H1 (cell line): ENCODE measurements around the gene NAGA. TPM values are rescaled to one million over a fixed set of nuclear protein-coding genes. Genes with fewer than 3 reads are reported as not detected.

Experiments used
- CTCF ChIA-PET: fragments of 300-600 bp; sonication (Branson Sonifier 250); formaldehyde crosslinking; loops from one replicate; lab custom pipeline; 2021; ENCODE audit not compliant: partially characterized antibody; lab: Charles Lee
- POLR2A ChIA-PET: fragments of 300-600 bp; sonication (Branson Sonifier 250); formaldehyde crosslinking; loops from one replicate; lab custom pipeline; 2021; ENCODE audit warnings: inconsistent platforms; ENCODE audit not compliant: partially characterized antibody; lab: Charles Lee
- DNase-seq, 2 experiments: peaks; one replicate each; pipeline versions ENCODE4 v3.0.0 to v3.0.0-alpha.2; 2010 to 2022; ENCODE audit warnings: low spot score in 2 of 2, low read depth in 1 of 2, mixed read lengths in 1 of 2
- FAIRE-seq: peaks from 2 replicates; lab custom pipeline; 2011; peaks lifted over from hg19 to GRCh38; lab: Jason Lieb, UNC
- H2AFZ ChIP-seq: 2 replicates; pipeline ENCODE4 v1.8.1; 2012; ENCODE audit warnings: low read length, inconsistent platforms
- H2AK5ac ChIP-seq: 2 replicates; pipeline ENCODE4 v1.6.1; 2013; ENCODE audit warnings: low read depth, low read length
- H2BK120ac ChIP-seq: replicated peaks from 2 replicates; pipeline ENCODE3; 2013; ENCODE audit warnings: low read depth, low read length, inconsistent platforms
- H2BK12ac ChIP-seq: 2 replicates; pipeline ENCODE4 v1.6.1; 2013; ENCODE audit warnings: low read depth, low read length
- H2BK15ac ChIP-seq: 2 replicates; pipeline ENCODE4 v1.6.1; 2013; ENCODE audit warnings: low read length
- H2BK20ac ChIP-seq: 2 replicates; pipeline ENCODE4 v1.6.1; 2013; ENCODE audit warnings: low read length
- H2BK5ac ChIP-seq: 2 replicates; pipeline ENCODE4 v1.6.1; 2013; ENCODE audit warnings: low read depth, low read length
- H3K14ac ChIP-seq: 2 replicates; pipeline ENCODE4 v1.6.1; 2013; ENCODE audit warnings: inconsistent platforms; ENCODE audit not compliant: insufficient read length
- H3K18ac ChIP-seq: 2 replicates; pipeline ENCODE4 v1.6.1; 2013; ENCODE audit warnings: low read length; ENCODE audit errors: extremely low read depth
- H3K23ac ChIP-seq: 2 replicates; pipeline ENCODE4 v1.6.1; 2013; ENCODE audit warnings: inconsistent platforms; ENCODE audit not compliant: insufficient read length
- H3K23me2 ChIP-seq: 2 replicates; pipeline ENCODE4 v1.6.1; 2013; ENCODE audit warnings: low read depth, low read length
- H3K27ac ChIP-seq: 2 replicates; pipeline ENCODE4 v1.6.1; 2011; ENCODE audit warnings: low read depth, low read length, inconsistent platforms
- H3K27me3 ChIP-seq, 4 experiments: replicated peaks in 1 of 4; 1 replicate in 1 of 4; 2 replicates in 3 of 4; pipeline versions ENCODE4 v1.6.1 to v1.8.1; 2011 to 2013; ENCODE audit warnings: low read length in 3 of 4, mild to moderate bottlenecking in 3 of 4, inconsistent platforms in 2 of 4, mixed read lengths in 2 of 4, moderate library complexity in 1 of 4; ENCODE audit not compliant: control insufficient read depth in 3 of 4, insufficient read depth in 3 of 4; ENCODE audit errors: extremely low read depth in 1 of 4
- H3K36me3 ChIP-seq, 4 experiments: 2 replicates each; pipeline versions ENCODE4 v1.6.1 to v1.8.1; 2011 to 2013; ENCODE audit warnings: mild to moderate bottlenecking in 4 of 4, low read length in 3 of 4, moderate library complexity in 2 of 4, control low read depth in 1 of 4, inconsistent platforms in 1 of 4; ENCODE audit not compliant: insufficient read depth in 4 of 4, control insufficient read depth in 2 of 4
- H3K4ac ChIP-seq: replicated peaks from 2 replicates; pipeline ENCODE3; 2013; ENCODE audit warnings: low read length, low read depth, mixed read lengths, inconsistent platforms; ENCODE audit not compliant: insufficient read length
- H3K4me1 ChIP-seq, 4 experiments: replicated peaks in 1 of 4; 1 replicate in 1 of 4; 2 replicates in 3 of 4; pipeline versions ENCODE4 v1.6.1 to v1.8.1; 2011 to 2013; ENCODE audit warnings: low read length in 3 of 4, inconsistent platforms in 2 of 4, mixed read lengths in 1 of 4; ENCODE audit not compliant: insufficient read depth in 4 of 4, control insufficient read depth in 3 of 4
- H3K4me2 ChIP-seq, 2 experiments: 2 replicates each; pipeline versions ENCODE4 v1.6.1 to v1.8.1; 2011 to 2013; ENCODE audit warnings: low read depth in 2 of 2, low read length in 2 of 2, control low read depth in 1 of 2, inconsistent platforms in 1 of 2, mild to moderate bottlenecking in 1 of 2; ENCODE audit not compliant: insufficient read depth in 1 of 2
- H3K4me3 ChIP-seq, 4 experiments: fragments of 200-600, 300-600 bp in 1 of 4; sonication (generic), shearing (Covaris generic), sonication (Bioruptor Twin) in 1 of 4; 2 replicates each; pipeline versions ENCODE4 v1.5.1 to v1.8.1; 2011 to 2016; ENCODE audit warnings: low read length in 4 of 4, low read depth in 3 of 4, control low read depth in 2 of 4, inconsistent platforms in 2 of 4, mild to moderate bottlenecking in 2 of 4, mixed read lengths in 1 of 4, moderate library complexity in 1 of 4; ENCODE audit not compliant: insufficient read depth in 2 of 4; ENCODE audit errors: extremely low read depth in 1 of 4
- H3K56ac ChIP-seq: replicated peaks from 2 replicates; pipeline ENCODE3; 2013; ENCODE audit warnings: low read depth, mild to moderate bottlenecking, mixed read lengths, low read length, inconsistent platforms; ENCODE audit not compliant: insufficient read length
- H3K79me1 ChIP-seq: 2 replicates; pipeline ENCODE4 v1.6.1; 2013; ENCODE audit warnings: low read depth, low read length, control low read depth
- H3K79me2 ChIP-seq, 2 experiments: 2 replicates each; pipeline versions ENCODE4 v1.6.1 to v1.8.1; 2012 to 2013; ENCODE audit warnings: low read length in 2 of 2, mild to moderate bottlenecking in 2 of 2, inconsistent platforms in 1 of 2; ENCODE audit not compliant: insufficient read depth in 2 of 2, control insufficient read depth in 1 of 2
- H3K9ac ChIP-seq, 4 experiments: replicated peaks in 1 of 4; 1 replicate in 1 of 4; 2 replicates in 3 of 4; pipeline versions ENCODE4 v1.6.1 to v1.8.1; 2011 to 2013; ENCODE audit warnings: low read depth in 3 of 4, low read length in 3 of 4, control low read depth in 2 of 4, mild to moderate bottlenecking in 2 of 4, moderate library complexity in 2 of 4, inconsistent platforms in 1 of 4; ENCODE audit errors: extremely low read depth in 1 of 4
- H3K9me3 ChIP-seq, 2 experiments: 2 replicates each; pipeline versions ENCODE4 v1.6.1 to v1.8.1; 2012 to 2013; ENCODE audit warnings: mild to moderate bottlenecking in 2 of 2, moderate library complexity in 2 of 2, control low read depth in 1 of 2, inconsistent platforms in 1 of 2, low read depth in 1 of 2, low read length in 1 of 2, mixed read lengths in 1 of 2; ENCODE audit not compliant: insufficient read depth in 2 of 2
- H4K20me1 ChIP-seq, 2 experiments: replicated peaks in 1 of 2; 2 replicates each; pipeline versions ENCODE3 to v1.8.1; 2011 to 2013; ENCODE audit warnings: inconsistent platforms in 2 of 2, low read length in 2 of 2, mild to moderate bottlenecking in 1 of 2; ENCODE audit not compliant: insufficient read depth in 2 of 2, control insufficient read depth in 1 of 2
- H4K5ac ChIP-seq: 2 replicates; pipeline ENCODE4 v1.6.1; 2013; ENCODE audit warnings: low read length, low read depth, mixed read lengths, inconsistent platforms; ENCODE audit not compliant: insufficient read length
- H4K8ac ChIP-seq: 2 replicates; pipeline ENCODE4 v1.8.0; 2013; ENCODE audit warnings: mild to moderate bottlenecking, moderate library complexity, low read length, inconsistent platforms; ENCODE audit not compliant: insufficient read depth; ENCODE audit errors: extremely low read depth
- H4K91ac ChIP-seq: replicated peaks from 2 replicates; pipeline ENCODE3; 2013; ENCODE audit warnings: low read length, mixed read lengths, inconsistent platforms; ENCODE audit not compliant: insufficient read length
- CREB1 ChIP-seq: IDR thresholded peaks from 2 replicates; pipeline ENCODE4 v1.6.1; 2012; ENCODE audit warnings: inconsistent platforms
- SIX5 ChIP-seq: IDR thresholded peaks from 2 replicates; pipeline ENCODE4 v1.6.1; 2011; ENCODE audit warnings: mild to moderate bottlenecking, low read depth, low read length
- SRF ChIP-seq: IDR thresholded peaks from 2 replicates; pipeline ENCODE4 v1.6.1; 2011; ENCODE audit warnings: mild to moderate bottlenecking, low read depth, low read length, moderate library complexity
- WGBS, 2 experiments: shearing (Covaris generic) in 1 of 2; methylation state at CpG; one replicate each; pipeline versions ENCODE4 v1.1.6 to v1.1.7; 2013 to 2015; ENCODE audit warnings: low lambda C conversion rate in 2 of 2, mixed read lengths in 2 of 2, inconsistent platforms in 1 of 2, low coverage in 1 of 2, missing lambda C conversion rate in 1 of 2; ENCODE audit not compliant: insufficient replicate concordance in 2 of 2, insufficient coverage in 1 of 2, insufficient read length in 1 of 2; ENCODE audit errors: extremely low coverage in 1 of 2, missing lambda C conversion rate in 1 of 2; 5-methylcytosine and 5-hydroxymethylcytosine counted together
- polyA plus RNA-seq, 7 experiments: library from polyadenylated mRNA; depleted of rRNA in 3 of 7; stranded (reverse) in 5 of 7; unstranded in 2 of 7; fragments of >200 nt in 5 of 7; fragments of 200-250 nt in 2 of 7; gene quantifications; 1 replicate in 5 of 7; 2 replicates in 1 of 7; 4 replicates in 1 of 7; pipeline versions ENCODE4 v1.2.1 to v1.2.3, GENCODE V29; 2011 to 2013; ENCODE audit warnings: missing spikeins in 2 of 7, mixed read lengths in 2 of 7
- total RNA-seq: library from RNA; stranded (reverse); fragmentation: NEBNext Ultra II Directional; extraction: Animal tissue kit (Norgen Biotek cat#: 25700); gene quantifications from 2 replicates; pipeline ENCODE4 v1.2.1, GENCODE V29; 2021

The NAGA gene
- total and polyA plus RNA-seq, 2 of the 8 experiments (the other 6 are each of a cell fraction or from before 2014, with no cell fraction given): 14.8 to 30.7 TPM

GRCh38 chr22:42067671-42068251 is 2.9 kb downstream of the NAGA start:
- Histone ChIP-seq H3K79me2 (no peaks in the 10 kb centered on the region), H3K14ac (no peak overlapping the region), H3K4ac (no peak overlapping the region), H4K91ac (no peak overlapping the region), H2BK120ac (no peak overlapping the region), H3K36me3 (no peaks in the 10 kb centered on the region; a peak in 2 of 8 replicates), H2BK15ac (no peak overlapping the region), H3K79me1 (no peaks in the 10 kb centered on the region), H3K18ac (no peak overlapping the region), H2BK20ac (no peak overlapping the region), H3K9me3 (no peaks in the 10 kb centered on the region), H3K23ac (no peak overlapping the region), H3K9ac (no peak overlapping the region), H4K8ac (no peak overlapping the region), H3K4me2 (no peak overlapping the region), H3K4me1 (peaks cover 0 to 28% (median 13%) of the 10 kb centered on the region in 4 experiments; a peak in 6 of 7 replicates), H3K56ac (no peak overlapping the region), H3K4me3 (no peak overlapping the region), H4K20me1 (no peaks in the 10 kb centered on the region), H2AK5ac (no peak overlapping the region), H3K27me3 (no peaks in the 10 kb centered on the region; a peak in 2 of 7 replicates), H3K23me2 (peaks cover 8% of the 10 kb centered on the region; the same call in 1 of the 2 replicates), H3K27ac (no peak overlapping the region), H2AFZ (no peak overlapping the region), H4K5ac (no peak overlapping the region), H2BK12ac (no peak overlapping the region), H2BK5ac (no peak overlapping the region)
- DNase-seq: no peak
- FAIRE-seq: no peak
- CTCF ChIA-PET: interaction anchor here (0.5 to 0.6 kb wide), 2 partner anchors 107 to 492 kb away, joined by 3 to 5 read pairs; no protein-coding TSS in a partner anchor
- POLR2A ChIA-PET: interaction anchor here (1.8 kb wide), 1 partner anchor 9 kb away, joined by 5 read pairs; no protein-coding TSS in a partner anchor
- TF ChIP-seq SIX5 (no peak), SRF (no peak), CREB1 (no peak)
- WGBS, 2 experiments: 89% methylated on average over 14 of the region's 14 CpGs; no CpG with 5 or more reads in 1 of the 2 experiments
